Esophagus muscularis mucosa (tissue), 4 donors: Measurements from ENCODE around the gene TNS1. TPM values are rescaled to one million over a fixed set of nuclear protein-coding genes. Genes with fewer than 3 reads are reported as not detected.
"Not testable (repeated sequence)": the region's sequence is repeated elsewhere in the genome, so short reads cannot be mapped to it uniquely, and the experiment has no call there.

Experiments
- DNase-seq: peaks from one replicate; pipeline ENCODE4 v3.0.0-alpha.2; 2017; ENCODE audit errors: extremely low spot score
- H3K27ac ChIP-seq, 4 donors: fragments of 200-600 bp; sonication (generic); replicated peaks in 1 of 4; 1 replicate in 3 of 4; 2 replicates in 1 of 4; pipeline ENCODE4 v1.5.1; 2016 to 2019; ENCODE audit warnings: mild to moderate bottlenecking in 1 of 4
- H3K27me3 ChIP-seq, 4 donors: fragments of 200-600 bp; sonication (generic); one replicate each; pipeline versions ENCODE4 v1.5.1 to v1.6.0; 2016 to 2019
- H3K36me3 ChIP-seq, 4 donors: fragments of 200-600 bp; sonication (generic); one replicate each; pipeline ENCODE4 v1.5.1; 2016 to 2019
- H3K4me1 ChIP-seq, 4 donors: fragments of 200-600 bp; sonication (generic); one replicate each; pipeline ENCODE4 v1.5.1; 2016 to 2019
- H3K4me3 ChIP-seq, 4 donors: fragments of 200-600 bp; sonication (generic); 1 replicate in 2 of 4; 2 replicates in 2 of 4; pipeline ENCODE4 v1.5.1; 2016 to 2019; ENCODE audit warnings: mild to moderate bottlenecking in 4 of 4, moderate library complexity in 1 of 4
- H3K9me3 ChIP-seq, 4 donors: fragments of 200-600 bp; sonication (generic); 1 replicate in 3 of 4; 2 replicates in 1 of 4; pipeline ENCODE4 v1.5.1; 2016 to 2019
- CTCF ChIP-seq, 3 experiments: fragments of 200-600 bp in 2 of 3; fragments of 450-650 bp in 1 of 3; sonication (generic) in 2 of 3; IDR thresholded peaks; one replicate each; pipeline ENCODE4 v1.5.1; 2017 to 2019; ENCODE audit warnings: antibody characterized with exemption in 3 of 3, mild to moderate bottlenecking in 2 of 3, moderate library complexity in 1 of 3
- EP300 ChIP-seq: sonication (generic); formaldehyde crosslinking; IDR thresholded peaks from one replicate; pipeline ENCODE4 v1.6.1; 2017; ENCODE audit warnings: antibody characterized with exemption
- POLR2A ChIP-seq: fragments of 450-650 bp; IDR thresholded peaks from one replicate; pipeline ENCODE4 v1.6.1; 2017; ENCODE audit warnings: antibody characterized with exemption, moderate library complexity, mild to moderate bottlenecking, low read depth
- POLR2AphosphoS5 ChIP-seq, 2 donors: sonication (generic); formaldehyde crosslinking; IDR thresholded peaks; one replicate each; pipeline ENCODE4 v1.6.1; 2017; ENCODE audit warnings: antibody characterized with exemption in 2 of 2
- WGBS: methylation state at CpG from one replicate; pipeline ENCODE4 v1.1.5; 2018; 5-methylcytosine and 5-hydroxymethylcytosine counted together
- intact Hi-C: fragments of 100-400 bp; cut with DNase I; formaldehyde crosslinking; loops from one replicate; pipeline ENCODE4 v1.15.1; 2023
- total RNA-seq, 4 donors: library from RNA; depleted of rRNA; stranded (reverse); fragments of >200 nt; gene quantifications; one replicate each; pipeline versions ENCODE4 v1.1.0 to v1.2.1, GENCODE V29; 2016

Gene TNS1
- 1,000 to 10,000 TPM; 1,001 to 2,170 (median 1,411) TPM for total RNA-seq

- peak within 1 kb of the TSS; percentile 40 to 55 (median 47) for H3K4me3 ChIP-seq
- peak within 1 kb of the TSS; percentile 70 to 79 (median 73) for H3K27ac ChIP-seq
- TF ChIP-seq CTCF (IDR thresholded peaks at IDR 0.05) (no peak), POLR2AphosphoS5 (IDR thresholded peaks at IDR 0.05) (peak in 1 of 2 donors; percentile 55)
- no peaks in the 10 kb centered on the region for H3K36me3 ChIP-seq
- intact Hi-C loops, result no loop called here
- DNase-seq, result no peak
- H3K4me1 ChIP-seq, result peaks cover 11 to 34% (median 25%) of the 10 kb centered on the region in 4 donors
- WGBS, result 52% methylated on average over 11 of the region's 13 CpGs
- no peaks in the 10 kb centered on the region for H3K9me3 ChIP-seq
- peaks cover 0 to 20% (median 0%) of the 10 kb centered on the region in 4 donors for H3K27me3 ChIP-seq
These were observed at the start of gene TNS1 for GRCh38 chr2:218002845-218003180. Gene TNS1 (minus strand): TSS chr2:218002995. CDS start chr2:218002872, 123 bp downstream.

- H3K36me3 ChIP-seq, result no peaks in the 10 kb centered on the region
- H3K9me3 ChIP-seq, result peaks cover 0 to 16% (median 0%) of the 10 kb centered on the region in 4 donors
- WGBS, result 79% methylated on average over 3 of the region's 3 CpGs
- no peak overlapping the region for H3K27ac ChIP-seq
- DNase-seq, result no peak
- TF ChIP-seq CTCF (IDR thresholded peaks at IDR 0.05) (no peak), POLR2AphosphoS5 (IDR thresholded peaks at IDR 0.05) (no peak), EP300 (no peak), POLR2A (no peak)
- H3K4me3 ChIP-seq, result no peak overlapping the region
- intact Hi-C loops, result no loop called here
- no peaks in the 10 kb centered on the region for H3K4me1 ChIP-seq
- no peaks in the 10 kb centered on the region for H3K27me3 ChIP-seq
These were observed 49.1 kb upstream of the TNS1 start for GRCh38 chr2:218051903-218052302.

GRCh38 chr2:218047536-218048225 is 44.9 kb upstream of the TNS1 start:
- no peak for TF ChIP-seq EP300
- TF ChIP-seq CTCF (IDR thresholded peaks at IDR 0.05), result no peak
- TF ChIP-seq POLR2AphosphoS5 (IDR thresholded peaks at IDR 0.05), result no peak
- TF ChIP-seq POLR2A, result no peak
- no peaks in the 10 kb centered on the region for H3K4me1 ChIP-seq
- no peak overlapping the region for H3K27ac ChIP-seq
- DNase-seq, result no peak
- 75% methylated on average over 8 of the region's 8 CpGs for WGBS
- no peaks in the 10 kb centered on the region for H3K27me3 ChIP-seq
- H3K36me3 ChIP-seq, result no peaks in the 10 kb centered on the region
- peaks cover 0 to 16% (median 0%) of the 10 kb centered on the region in 4 donors for H3K9me3 ChIP-seq
- no peak overlapping the region for H3K4me3 ChIP-seq
- intact Hi-C loops, result no loop called here

- intact Hi-C loops, result no loop called here
- H3K27ac ChIP-seq, result no peak overlapping the region
- no peak for TF ChIP-seq POLR2A
- no peak for TF ChIP-seq CTCF (IDR thresholded peaks at IDR 0.05)
- TF ChIP-seq EP300, result no peak
- no peak for TF ChIP-seq POLR2AphosphoS5 (IDR thresholded peaks at IDR 0.05)
- DNase-seq, result no peak
- H3K27me3 ChIP-seq, result no peaks in the 10 kb centered on the region
- 69% methylated on average over 4 of the region's 4 CpGs for WGBS
- no peaks in the 10 kb centered on the region for H3K36me3 ChIP-seq
- no peaks in the 10 kb centered on the region for H3K4me1 ChIP-seq
- peaks cover 0 to 16% (median 0%) of the 10 kb centered on the region in 4 donors for H3K9me3 ChIP-seq
- H3K4me3 ChIP-seq, result no peak overlapping the region
These were observed 43.4 kb upstream of the TNS1 start for GRCh38 chr2:218046238-218046637.

- H3K9me3 ChIP-seq, intact Hi-C loops, H3K27ac ChIP-seq, H3K4me1 ChIP-seq, H3K27me3 ChIP-seq, H3K4me3 ChIP-seq, H3K36me3 ChIP-seq, DNase-seq: not testable (repeated sequence)
- WGBS, result 90% methylated on average over 1 of the region's 1 CpG
These were observed 41.8 kb upstream of the TNS1 start for GRCh38 chr2:218044599-218044998.
